Measurements from ENCODE around the gene FAM186B. TPM values are rescaled to one million over a fixed set of nuclear protein-coding genes. Genes with fewer than 3 reads are reported as not detected.

The FAM186B gene
- polyA plus RNA-seq, 3 donors: not detected

GRCh38 chr12:49541140-49541861 lies 64.1 kb downstream of the FAM186B start:
- Mint-ChIP-seq H3K4me1 (peaks cover 30% of the 10 kb centered on the region), H3K4me3 (peak overlapping the region; percentile 3 to 85), H3K27me3 (ENCODE audit: low read depth in 3 of 3) (peaks cover 46 to 80% (median 52%) of the 10 kb centered on the region in 3 donors), H3K27ac (peak overlapping the region in 1 of 7 donors; percentile 66), H3K9me3 (peaks cover 0 to 6% (median 2%) of the 10 kb centered on the region in 7 donors), H3K36me3 (peaks cover 8 to 14% of the 10 kb centered on the region in 2 donors)
- TF ChIP-seq CTCF (IDR thresholded peaks at IDR 0.05): no peak
- no peak for DNase-seq
- H3K4me2 ChIP-seq (replicated peaks; ENCODE audit: extremely low read depth, low read length, poor library complexity, severe bottlenecking): no peak overlapping the region
- no peak overlapping the region for H3K4me3 ChIP-seq (replicated peaks in 1 of 3; ENCODE audit: low read depth in 2 of 3, low read length in 3 of 3)
- no peak overlapping the region for H2AFZ ChIP-seq (ENCODE audit: insufficient read depth, low read depth, low read length, poor library complexity, severe bottlenecking)
- intact Hi-C loops (cut with micrococcal nuclease): no loop called here
- no peak overlapping the region for H3K9ac ChIP-seq (ENCODE audit: insufficient read depth, low read length, poor library complexity, severe bottlenecking)
- H3K27ac ChIP-seq (ENCODE audit: low read depth in 1 of 2, low read length in 2 of 2): no peak overlapping the region
- no peaks in the 10 kb centered on the region for H3K36me3 ChIP-seq (replicated peaks in 1 of 2; ENCODE audit: control insufficient read depth in 1 of 2, insufficient read depth in 2 of 2, low read length in 2 of 2)
- peaks cover 28 to 34% of the 10 kb centered on the region in 2 donors for H3K4me1 ChIP-seq (ENCODE audit: control insufficient read depth in 1 of 2, insufficient read depth in 2 of 2, low read length in 2 of 2)
- H3K27me3 ChIP-seq (ENCODE audit: control insufficient read depth in 2 of 2, insufficient read depth in 2 of 2, low read length in 2 of 2): peaks cover 3 to 56% of the 10 kb centered on the region in 2 donors
- peaks cover 13% of the 10 kb centered on the region for H4K20me1 ChIP-seq (ENCODE audit: insufficient read depth, low read length)
- 88% methylated on average over 10 of the region's 18 CpGs for WGBS (ENCODE audit: insufficient coverage)
- no peaks in the 10 kb centered on the region for H3K79me2 ChIP-seq (ENCODE audit: insufficient read depth, low read length)
- peaks cover 0 to 5% of the 10 kb centered on the region in 2 donors for H3K9me3 ChIP-seq (replicated peaks in 1 of 2; ENCODE audit: control insufficient read depth in 1 of 2, insufficient read depth in 1 of 2, low read length in 2 of 2)

- peaks cover 43 to 75% (median 50%) of the 10 kb centered on the region in 3 donors for H3K27me3 Mint-ChIP-seq (ENCODE audit: low read depth in 3 of 3)
- intact Hi-C loops (cut with micrococcal nuclease): no loop called here
- H3K36me3 Mint-ChIP-seq: peaks cover 11 to 14% of the 10 kb centered on the region in 2 donors
- H3K4me3 Mint-ChIP-seq: peak overlapping the region; percentile 20 to 85
- Histone ChIP-seq H2AFZ (ENCODE audit: insufficient read depth, low read depth, low read length, poor library complexity, severe bottlenecking) (peak overlapping the region; percentile 56), H3K4me2 (replicated peaks; ENCODE audit: extremely low read depth, low read length, poor library complexity, severe bottlenecking) (peak overlapping the region; percentile 99), H3K9me3 (replicated peaks in 1 of 2; ENCODE audit: control insufficient read depth in 1 of 2, insufficient read depth in 1 of 2, low read length in 2 of 2) (peaks cover 0 to 5% of the 10 kb centered on the region in 2 donors), H3K9ac (ENCODE audit: insufficient read depth, low read length, poor library complexity, severe bottlenecking) (no peak overlapping the region), H3K36me3 (replicated peaks in 1 of 2; ENCODE audit: control insufficient read depth in 1 of 2, insufficient read depth in 2 of 2, low read length in 2 of 2) (no peaks in the 10 kb centered on the region), H3K79me2 (ENCODE audit: insufficient read depth, low read length) (no peaks in the 10 kb centered on the region), H3K27me3 (ENCODE audit: control insufficient read depth in 2 of 2, insufficient read depth in 2 of 2, low read length in 2 of 2) (peaks cover 3 to 56% of the 10 kb centered on the region in 2 donors), H3K4me3 (replicated peaks in 1 of 3; ENCODE audit: low read depth in 2 of 3, low read length in 3 of 3) (peak overlapping the region in 1 of 3 experiments; percentile 80), H3K27ac (ENCODE audit: low read depth in 1 of 2, low read length in 2 of 2) (no peak overlapping the region), H4K20me1 (ENCODE audit: insufficient read depth, low read length) (peaks cover 13% of the 10 kb centered on the region), H3K4me1 (ENCODE audit: control insufficient read depth in 1 of 2, insufficient read depth in 2 of 2, low read length in 2 of 2) (peaks cover 36 to 42% of the 10 kb centered on the region in 2 donors)
- peaks cover 0 to 6% (median 2%) of the 10 kb centered on the region in 7 donors for H3K9me3 Mint-ChIP-seq
- TF ChIP-seq CTCF (IDR thresholded peaks at IDR 0.05): no peak
- 91% methylated on average over 17 of the region's 21 CpGs for WGBS (ENCODE audit: insufficient coverage)
- H3K27ac Mint-ChIP-seq: peak overlapping the region in 1 of 7 donors; percentile 66
- peaks cover 39% of the 10 kb centered on the region for H3K4me1 Mint-ChIP-seq
- no peak for DNase-seq
Measured at GRCh38 chr12:49540229-49541139, 65.0 kb downstream of the FAM186B start.

All from CD14-positive monocyte (primary cell).